Measurements from ENCODE around the gene IGFBP5.

DNA sequence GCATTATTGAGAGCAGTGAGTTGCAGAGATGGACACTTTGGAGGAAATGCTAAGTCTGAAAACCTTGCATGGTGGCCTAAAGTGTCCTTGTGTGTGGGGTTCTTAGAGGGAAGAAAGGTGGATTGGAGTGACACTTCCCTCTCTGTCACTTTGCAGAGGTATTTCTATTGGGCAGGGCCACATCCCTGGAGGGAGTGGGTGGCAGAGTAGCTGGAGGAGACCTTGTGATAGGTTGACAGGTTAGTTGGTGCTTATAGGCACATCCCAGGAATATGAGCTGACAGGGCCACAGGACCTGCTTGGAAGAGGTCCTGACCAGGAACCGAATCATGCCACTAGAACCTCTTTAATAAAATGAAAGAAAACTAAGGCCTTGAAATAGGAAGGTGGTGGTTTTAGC lies 972 bp upstream of the IGFBP5 start:
- TF ChIP-seq, protein P1, sequence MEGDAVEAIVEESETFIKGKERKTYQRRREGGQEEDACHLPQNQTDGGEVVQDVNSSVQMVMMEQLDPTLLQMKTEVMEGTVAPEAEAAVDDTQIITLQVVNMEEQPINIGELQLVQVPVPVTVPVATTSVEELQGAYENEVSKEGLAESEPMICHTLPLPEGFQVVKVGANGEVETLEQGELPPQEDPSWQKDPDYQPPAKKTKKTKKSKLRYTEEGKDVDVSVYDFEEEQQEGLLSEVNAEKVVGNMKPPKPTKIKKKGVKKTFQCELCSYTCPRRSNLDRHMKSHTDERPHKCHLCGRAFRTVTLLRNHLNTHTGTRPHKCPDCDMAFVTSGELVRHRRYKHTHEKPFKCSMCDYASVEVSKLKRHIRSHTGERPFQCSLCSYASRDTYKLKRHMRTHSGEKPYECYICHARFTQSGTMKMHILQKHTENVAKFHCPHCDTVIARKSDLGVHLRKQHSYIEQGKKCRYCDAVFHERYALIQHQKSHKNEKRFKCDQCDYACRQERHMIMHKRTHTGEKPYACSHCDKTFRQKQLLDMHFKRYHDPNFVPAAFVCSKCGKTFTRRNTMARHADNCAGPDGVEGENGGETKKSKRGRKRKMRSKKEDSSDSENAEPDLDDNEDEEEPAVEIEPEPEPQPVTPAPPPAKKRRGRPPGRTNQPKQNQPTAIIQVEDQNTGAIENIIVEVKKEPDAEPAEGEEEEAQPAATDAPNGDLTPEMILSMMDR (IDR thresholded peaks at IDR 0.05), result no peak
- TF ChIP-seq POLR2A (IDR thresholded peaks at IDR 0.05) (no peak), POLR2AphosphoS5 (IDR thresholded peaks at IDR 0.05) (no peak)

All from breast epithelium (tissue), 3 donors.